ENCODE results near the gene ARMC3.

DNA sequence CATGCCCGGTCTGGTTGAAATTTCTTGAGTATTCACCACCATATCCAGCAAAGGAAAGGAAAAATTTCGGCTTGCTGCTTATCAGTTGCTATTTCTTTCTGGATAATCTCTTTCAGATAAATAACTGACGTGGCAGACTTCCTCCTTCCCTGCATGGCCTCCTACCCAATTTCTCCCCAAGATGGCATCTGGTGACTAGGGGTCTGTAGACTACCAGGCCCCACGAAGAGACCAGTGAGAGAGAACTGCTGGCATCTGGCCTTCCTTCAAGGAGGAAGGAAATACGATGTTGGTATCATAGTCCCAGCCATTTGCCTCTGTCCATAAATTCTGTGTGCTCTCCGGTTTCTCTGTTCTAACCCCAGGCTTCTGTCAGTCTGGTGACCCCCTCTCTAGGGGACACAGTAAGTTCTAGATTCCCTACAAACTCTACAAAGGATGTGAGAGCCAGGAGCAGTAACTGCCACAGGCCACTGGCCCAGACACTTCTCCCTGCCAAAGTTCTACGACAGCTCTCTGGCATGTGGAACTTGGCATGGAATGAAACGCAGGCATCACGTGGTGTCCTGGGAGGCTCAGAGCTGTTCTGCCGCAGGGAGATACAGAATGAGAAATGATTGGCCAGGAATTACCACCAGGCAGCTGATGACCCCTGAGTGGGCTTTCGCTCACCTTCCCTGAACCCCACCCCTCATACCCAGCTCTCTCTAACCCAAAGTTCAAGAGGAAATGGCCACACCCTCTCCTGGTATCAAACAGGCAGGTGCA, 137.5 kb downstream of the ARMC3 start:
- no peak for TF ChIP-seq POLR2A (IDR thresholded peaks at IDR 0.05; ENCODE audit: low read depth, low read length)
- TF ChIP-seq POLR2AphosphoS5 (IDR thresholded peaks at IDR 0.05; ENCODE audit: low read depth, low read length): no peak
- TF ChIP-seq TAF1 (IDR thresholded peaks at IDR 0.05; ENCODE audit: low read depth, low read length): no peak
- TF ChIP-seq SPI1 (IDR thresholded peaks at IDR 0.05; ENCODE audit: low read depth, low read length): no peak
- TF ChIP-seq PAX5 (IDR thresholded peaks at IDR 0.05; ENCODE audit: insufficient read depth, low read length, severe bottlenecking): no peak
